Activated CD8-positive, alpha-beta T cell treated with anti-CD3 and anti-CD28 coated beads, Interleukin-2, amount 10 ng/mL, durations not matched to agents 7 days and 5 days (primary cell): ENCODE measurements around the gene TMEM232. TPM values are rescaled to one million over a fixed set of nuclear protein-coding genes. Genes with fewer than 3 reads are reported as not detected.

Experiments used
- ATAC-seq: fragments of 150-1000 bp; cut with Tn5 transposase; one replicate; pipeline ENCODE4 v1.10.0; 2021; ENCODE audit warnings: moderate library complexity
- CTCF ChIA-PET: fragments of 350-600 bp; sonication (Branson Sonifier 250); formaldehyde crosslinking; loops from one replicate; lab custom pipeline; 2021; ENCODE audit warnings: antibody characterized with exemption; lab: Charles Lee
- POLR2A ChIA-PET: fragments of 350-600 bp; sonication (Branson Sonifier 250); formaldehyde crosslinking; loops from one replicate; lab custom pipeline; 2021; ENCODE audit warnings: antibody characterized with exemption; lab: Charles Lee
- DNase-seq: peaks from one replicate; pipeline ENCODE4 v3.0.0-alpha.2; 2020
- H3K27ac Mint-ChIP-seq: one replicate; pipeline ENCODE4 v1.8.0; 2021; ENCODE audit warnings: mild to moderate bottlenecking, mixed read lengths
- H3K27me3 Mint-ChIP-seq: one replicate; pipeline ENCODE4 v1.8.0; 2021; ENCODE audit warnings: low read depth, mixed read lengths
- H3K36me3 Mint-ChIP-seq: one replicate; pipeline ENCODE4 v1.8.0; 2021; ENCODE audit warnings: low read depth, mixed read lengths
- H3K4me1 Mint-ChIP-seq: one replicate; pipeline ENCODE4 v1.8.0; 2021; ENCODE audit warnings: low read depth, mixed read lengths
- H3K4me3 Mint-ChIP-seq: one replicate; pipeline ENCODE4 v1.8.0; 2021; ENCODE audit warnings: mild to moderate bottlenecking, mixed read lengths
- H3K9me3 Mint-ChIP-seq: one replicate; pipeline ENCODE4 v1.8.0; 2022; ENCODE audit warnings: mixed read lengths; ENCODE audit not compliant: insufficient read depth
- microRNA-seq: library from miRNA; unstranded; fragments of <30 nt; microRNA quantifications from one replicate; pipeline ENCODE4 v1.2.0, GENCODE V29; 2022
- total RNA-seq, 2 experiments: library from RNA; stranded (reverse); gene quantifications; one replicate each; pipeline ENCODE4 v1.2.3, GENCODE V29; 2021

Gene TMEM232
- total RNA-seq, 2 experiments from 2014 or later, result 0.26 to 0.47 TPM

DNA sequence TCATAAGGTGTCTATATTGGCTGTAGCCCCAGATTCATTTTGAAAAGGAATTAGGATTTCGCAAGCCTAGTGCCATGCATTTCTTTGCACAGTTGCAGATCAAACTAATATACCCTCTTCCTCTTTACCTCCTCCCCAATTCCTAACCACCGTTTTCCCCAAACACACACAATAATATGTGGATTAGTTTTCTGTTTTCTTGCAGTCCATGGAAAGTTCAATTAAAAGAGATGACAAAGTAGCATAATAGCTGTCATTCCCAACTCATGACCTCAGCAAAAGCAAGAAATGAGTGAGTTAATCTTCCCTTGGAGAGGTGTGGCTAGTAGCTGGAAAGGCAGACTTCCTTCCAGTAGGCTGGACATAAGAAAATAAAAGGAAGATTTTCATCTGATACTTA is 349.1 kb downstream of the TMEM232 start:
- no peak for ATAC-seq
- no peak overlapping the region for H3K4me3 Mint-ChIP-seq
- DNase-seq, result no peak
- H3K27me3 Mint-ChIP-seq, result no peaks in the 10 kb centered on the region
- ChIA-PET CTCF (no interaction called here), POLR2A (no interaction called here)
- H3K4me1 Mint-ChIP-seq, result no peaks in the 10 kb centered on the region
- H3K9me3 Mint-ChIP-seq, result no peaks in the 10 kb centered on the region
- no peak overlapping the region for H3K27ac Mint-ChIP-seq
- no peaks in the 10 kb centered on the region for H3K36me3 Mint-ChIP-seq

DNA sequence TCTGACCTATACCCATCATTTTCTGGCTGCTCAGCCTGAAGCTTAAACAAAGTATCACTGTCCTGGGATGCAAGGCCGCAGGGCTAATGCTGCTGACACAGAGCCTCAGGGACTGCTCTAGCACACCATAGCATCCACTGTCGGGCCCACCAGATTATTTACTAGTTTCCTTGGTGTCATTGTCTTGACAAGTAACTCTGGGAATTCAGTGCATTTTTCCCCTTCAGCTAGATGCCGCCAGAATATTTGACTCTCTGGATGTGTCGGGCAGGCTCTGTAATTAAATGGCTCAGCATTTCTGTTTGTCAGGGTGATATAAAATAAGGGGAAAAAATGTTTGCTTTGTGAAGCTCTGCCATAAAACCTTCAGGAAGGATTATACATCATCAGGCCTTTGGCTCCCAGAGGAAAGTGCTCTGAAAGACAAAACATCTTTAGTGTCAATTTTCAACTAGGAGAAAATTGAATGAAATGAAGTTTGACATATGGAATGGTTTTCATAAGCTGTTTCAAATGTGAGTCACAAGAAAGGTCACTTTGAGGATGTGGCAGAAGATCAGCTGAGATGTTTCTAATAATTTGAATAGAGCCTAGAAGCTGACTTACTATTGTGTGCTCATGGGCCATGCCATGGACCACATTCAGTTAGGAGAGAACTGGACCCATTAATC is 350.1 kb downstream of the TMEM232 start:
- DNase-seq, result no peak
- ATAC-seq, result no peak
- ChIA-PET CTCF (no interaction called here), POLR2A (no interaction called here)
- H3K4me3 Mint-ChIP-seq, result no peak overlapping the region
- H3K27me3 Mint-ChIP-seq, result no peaks in the 10 kb centered on the region
- H3K36me3 Mint-ChIP-seq, result no peaks in the 10 kb centered on the region
- H3K9me3 Mint-ChIP-seq, result no peaks in the 10 kb centered on the region
- no peak overlapping the region for H3K27ac Mint-ChIP-seq
- H3K4me1 Mint-ChIP-seq, result no peaks in the 10 kb centered on the region

DNA sequence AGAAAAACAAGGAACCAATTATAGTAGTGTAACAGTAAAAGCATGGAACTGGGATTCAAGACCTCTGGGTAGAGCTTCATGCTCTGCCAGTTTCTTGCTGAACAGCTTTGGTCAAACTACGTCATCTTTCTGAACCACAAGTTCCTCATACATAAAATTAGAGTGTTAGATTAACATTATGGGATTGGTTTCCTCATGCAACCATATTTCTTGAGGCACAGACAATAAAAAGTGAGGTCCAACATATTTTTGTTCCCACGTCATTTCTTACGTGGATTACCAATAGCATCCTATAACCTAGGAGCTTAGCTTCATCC is 354.8 kb downstream of the TMEM232 start:
- no peak overlapping the region for H3K27ac Mint-ChIP-seq
- DNase-seq (no peak), ATAC-seq (no peak)
- H3K36me3 Mint-ChIP-seq, result no peaks in the 10 kb centered on the region
- no peak overlapping the region for H3K4me3 Mint-ChIP-seq
- H3K27me3 Mint-ChIP-seq, result no peaks in the 10 kb centered on the region
- ChIA-PET CTCF (no interaction called here), POLR2A (no interaction called here)
- no peaks in the 10 kb centered on the region for H3K9me3 Mint-ChIP-seq
- no peaks in the 10 kb centered on the region for H3K4me1 Mint-ChIP-seq

DNA sequence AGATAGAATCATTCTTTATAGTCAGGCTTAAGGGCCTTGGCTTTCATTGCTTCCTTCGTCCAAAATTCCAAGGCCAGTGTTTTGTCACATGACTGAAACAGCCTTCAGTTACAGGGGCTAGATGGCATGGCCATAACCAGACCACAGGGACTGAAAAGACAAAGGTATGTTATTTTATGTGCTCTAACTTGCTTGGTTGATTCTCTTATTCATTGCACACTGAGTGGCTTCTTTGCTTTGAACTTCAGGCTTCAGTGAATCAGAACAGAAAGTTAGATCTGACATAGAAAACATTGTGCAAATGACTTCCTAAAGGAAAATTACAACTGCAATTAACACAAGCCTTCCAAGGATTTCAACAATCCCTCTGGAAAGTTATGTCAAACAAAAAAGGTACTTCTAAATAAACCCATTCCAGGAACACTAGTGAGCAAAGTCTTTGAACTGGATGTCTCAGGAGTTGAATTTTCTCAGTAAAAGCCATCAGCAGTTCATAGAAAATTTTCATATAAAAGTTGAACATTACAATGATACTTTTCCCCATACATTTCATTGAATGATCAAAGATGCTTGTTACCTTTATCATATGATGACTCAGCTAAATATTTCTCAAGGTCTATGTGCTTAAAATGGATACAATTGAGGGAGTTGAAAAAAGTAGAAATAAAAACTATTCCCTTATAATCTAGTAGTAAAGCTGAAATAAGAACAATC is 355.3 kb downstream of the TMEM232 start:
- Mint-ChIP-seq H3K27ac (no peak overlapping the region), H3K4me1 (no peaks in the 10 kb centered on the region), H3K9me3 (no peaks in the 10 kb centered on the region), H3K4me3 (no peak overlapping the region), H3K36me3 (no peaks in the 10 kb centered on the region), H3K27me3 (no peaks in the 10 kb centered on the region)
- ChIA-PET CTCF (no interaction called here), POLR2A (no interaction called here)
- ATAC-seq (no peak), DNase-seq (no peak)

Small RNA genes within 50 kb of the gene (microRNA-seq; reads per million reads assigned to microRNA genes)
- gene MIR548F3, result not detected

Other genes with a start within 250 kb of the TMEM232 start
- gene SLC25A46, start 12.3 kb upstream of the TMEM232 start, total RNA-seq, result 10 to 100 TPM; 41.1 to 47.3 TPM